Peyer's patch (tissue), 4 donors: ENCODE data around the gene CSH1. TPM values are rescaled to one million over a fixed set of nuclear protein-coding genes. Genes with fewer than 3 reads are reported as not detected.
"Not testable (repeated sequence)": the region's sequence is repeated elsewhere in the genome, so short reads cannot be mapped to it uniquely, and the experiment has no call there.

ENCODE experiments used
- DNase-seq, 3 donors: peaks; one replicate each; pipeline ENCODE4 v3.0.0-alpha.2; 2017 to 2019
- H3K27ac ChIP-seq, 4 donors: fragments of 200-600 bp; sonication (generic); one replicate each; pipeline ENCODE4 v1.5.1; 2016 to 2019
- H3K27me3 ChIP-seq, 2 donors: fragments of 200-600 bp; sonication (generic); one replicate each; pipeline ENCODE4 v1.5.1; 2019
- H3K36me3 ChIP-seq, 3 donors: fragments of 200-600 bp; sonication (generic); one replicate each; pipeline ENCODE4 v1.5.1; 2016 to 2019
- H3K4me1 ChIP-seq, 4 donors: fragments of 200-600 bp; sonication (generic); one replicate each; pipeline ENCODE4 v1.5.1; 2016 to 2019
- H3K4me3 ChIP-seq, 4 donors: fragments of 200-600 bp; sonication (generic); 1 replicate in 3 of 4; 2 replicates in 1 of 4; pipeline ENCODE4 v1.5.1; 2016 to 2019; ENCODE audit warnings: mild to moderate bottlenecking in 1 of 4
- H3K9me3 ChIP-seq, 4 donors: fragments of 200-600 bp; sonication (generic); one replicate each; pipeline ENCODE4 v1.5.1; 2016 to 2019; ENCODE audit warnings: mild to moderate bottlenecking in 1 of 4
- CTCF ChIP-seq, 6 experiments: fragments of 450-650 bp in 4 of 6; fragments of 200-600 bp in 2 of 6; sonication (generic) in 1 of 6; IDR thresholded peaks; one replicate each; pipeline ENCODE4 v1.5.1; 2017 to 2019; ENCODE audit warnings: antibody characterized with exemption in 6 of 6, mild to moderate bottlenecking in 3 of 6, moderate library complexity in 1 of 6
- POLR2A ChIP-seq, 2 donors: fragments of 450-650 bp; IDR thresholded peaks; one replicate each; pipeline ENCODE4 v1.5.1; 2017; ENCODE audit warnings: antibody characterized with exemption in 2 of 2, mild to moderate bottlenecking in 2 of 2, moderate library complexity in 2 of 2
- total RNA-seq, 4 donors: library from RNA; depleted of rRNA; stranded (reverse); fragments of >200 nt; gene quantifications; one replicate each; pipeline ENCODE4 v1.1.0, GENCODE V29; 2016

Gene CSH1
- total RNA-seq, 4 donors from 2014 or later: not detected

DNA sequence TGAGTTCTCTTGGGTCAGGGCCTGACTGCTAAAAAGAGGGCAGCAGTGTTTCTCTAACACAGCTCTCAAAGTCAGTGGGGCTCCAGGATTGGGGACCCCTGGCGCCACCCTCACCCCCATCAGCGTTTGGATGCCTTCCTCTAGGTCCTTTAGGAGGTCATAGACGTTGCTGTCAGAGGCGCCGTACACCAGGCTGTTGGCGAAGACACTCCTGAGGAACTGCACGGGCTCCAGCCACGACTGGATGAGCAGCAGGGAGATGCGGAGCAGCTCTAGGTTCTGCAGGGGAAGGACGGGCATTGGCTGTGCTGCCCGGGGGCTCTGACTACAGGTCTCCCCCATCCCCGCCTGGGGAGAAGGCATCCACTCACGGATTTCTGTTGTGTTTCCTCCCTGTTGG lies 21.3 kb upstream of the CSH1 start:
- H3K4me3 ChIP-seq: no peak overlapping the region
- H3K4me1 ChIP-seq: peaks cover 0 to 4% (median 0%) of the 10 kb centered on the region in 4 donors
- no peaks in the 10 kb centered on the region for H3K36me3 ChIP-seq
- TF ChIP-seq POLR2A (IDR thresholded peaks at IDR 0.05) (no peak), CTCF (IDR thresholded peaks at IDR 0.05) (no peak)
- H3K27ac ChIP-seq: no peak overlapping the region
- H3K27me3 ChIP-seq: no peaks in the 10 kb centered on the region
- DNase-seq: peak in 1 of 3 donors; percentile 41
- no peaks in the 10 kb centered on the region for H3K9me3 ChIP-seq

DNA sequence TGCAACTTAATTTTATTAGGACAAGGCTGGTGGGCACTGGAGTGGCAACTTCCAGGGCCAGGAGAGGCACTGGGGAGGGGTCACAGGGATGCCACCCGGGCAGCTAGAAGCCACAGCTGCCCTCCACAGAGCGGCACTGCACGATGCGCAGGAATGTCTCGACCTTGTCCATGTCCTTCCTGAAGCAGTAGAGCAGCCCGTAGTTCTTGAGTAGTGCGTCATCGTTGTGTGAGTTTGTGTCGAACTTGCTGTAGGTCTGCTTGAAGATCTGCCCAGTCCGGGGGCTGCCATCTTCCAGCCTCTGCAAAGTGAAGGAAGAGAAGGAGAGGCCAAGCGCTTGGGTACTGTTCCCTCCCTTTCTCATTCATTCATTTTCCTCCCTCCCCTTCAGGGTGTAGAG lies 20.8 kb upstream of the CSH1 start:
- H3K27ac ChIP-seq, H3K4me1 ChIP-seq, H3K27me3 ChIP-seq, H3K9me3 ChIP-seq, H3K4me3 ChIP-seq, H3K36me3 ChIP-seq: not testable (repeated sequence)
- peak in 1 of 3 donors; percentile 18 for DNase-seq

GRCh38 chr17:63916566-63917185 lies 20.3 kb upstream of the CSH1 start:
- DNase-seq: no peak
- Histone ChIP-seq H3K36me3 (no peaks in the 10 kb centered on the region), H3K4me3 (no peak overlapping the region), H3K9me3 (no peaks in the 10 kb centered on the region), H3K27ac (no peak overlapping the region), H3K4me1 (peaks cover 0 to 4% (median 0%) of the 10 kb centered on the region in 4 donors), H3K27me3 (no peaks in the 10 kb centered on the region)
- TF ChIP-seq POLR2A (IDR thresholded peaks at IDR 0.05) (no peak), CTCF (IDR thresholded peaks at IDR 0.05) (no peak)

DNA sequence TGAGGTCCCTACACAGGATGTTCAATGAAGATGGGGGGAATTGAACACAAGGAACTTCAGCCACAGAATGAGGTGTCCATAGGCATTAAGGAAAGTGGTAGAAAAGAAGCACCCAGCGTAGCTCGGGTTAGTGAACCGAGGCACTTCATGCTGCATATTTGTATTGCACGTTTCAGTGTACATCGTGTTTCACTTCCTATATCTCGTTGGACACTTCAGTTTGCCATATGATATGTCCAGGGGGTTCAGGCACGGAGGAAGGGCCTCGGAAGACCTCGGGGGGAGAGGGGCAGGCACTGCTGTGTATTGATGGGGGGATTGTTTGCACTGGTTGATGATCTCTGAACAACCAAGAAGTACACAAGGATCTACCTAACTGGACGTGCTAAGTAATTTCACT lies 19.4 kb upstream of the CSH1 start:
- H3K27ac ChIP-seq, H3K27me3 ChIP-seq, H3K36me3 ChIP-seq, H3K4me3 ChIP-seq, H3K4me1 ChIP-seq, H3K9me3 ChIP-seq: not testable (repeated sequence)
- DNase-seq: peak in 1 of 3 donors; percentile 43

GRCh38 chr17:63914471-63914870 lies 18.1 kb upstream of the CSH1 start:
- no peak for TF ChIP-seq POLR2A (IDR thresholded peaks at IDR 0.05)
- no peak for TF ChIP-seq CTCF (IDR thresholded peaks at IDR 0.05)
- no peaks in the 10 kb centered on the region for H3K9me3 ChIP-seq
- no peaks in the 10 kb centered on the region for H3K4me1 ChIP-seq
- no peak overlapping the region for H3K4me3 ChIP-seq
- no peaks in the 10 kb centered on the region for H3K36me3 ChIP-seq
- H3K27ac ChIP-seq: no peak overlapping the region
- DNase-seq: no peak
- H3K27me3 ChIP-seq: no peaks in the 10 kb centered on the region

DNA sequence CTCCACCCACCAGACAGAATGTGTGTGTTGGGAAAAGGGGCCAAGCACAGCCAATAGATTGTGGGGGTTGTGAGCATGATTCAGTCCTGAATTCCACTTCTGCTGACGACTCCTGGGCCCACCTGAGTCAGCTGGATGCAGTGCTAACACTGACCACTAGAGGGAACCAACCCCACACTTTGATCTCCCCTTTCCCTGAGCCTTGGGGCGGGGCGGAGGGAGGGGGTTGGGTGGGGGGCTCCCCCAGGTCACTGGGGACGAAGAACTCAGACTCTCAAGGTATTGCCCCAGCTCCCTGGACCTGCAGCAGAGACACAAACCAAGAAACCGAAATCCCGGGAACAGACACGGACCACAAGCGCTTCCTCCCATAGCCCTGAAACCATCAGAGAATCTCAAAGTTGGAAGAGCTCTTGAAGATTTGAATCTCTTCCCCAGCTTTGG lies 15.3 kb upstream of the CSH1 start:
- Histone ChIP-seq H3K36me3 (no peaks in the 10 kb centered on the region), H3K4me3 (no peak overlapping the region), H3K27me3 (no peaks in the 10 kb centered on the region), H3K4me1 (no peaks in the 10 kb centered on the region), H3K27ac (no peak overlapping the region), H3K9me3 (no peaks in the 10 kb centered on the region)
- TF ChIP-seq CTCF (IDR thresholded peaks at IDR 0.05) (peak; percentile 52 to 91 (median 56)), POLR2A (IDR thresholded peaks at IDR 0.05) (no peak)
- DNase-seq: peak in 2 of 3 donors; percentile 56 to 77
